ENCODE measurements around the gene SLC6A18. TPM values are rescaled to one million over a fixed set of nuclear protein-coding genes. Genes with fewer than 3 reads are reported as not detected.
"Not testable (repeated sequence)": the region's sequence is repeated elsewhere in the genome, so short reads cannot be mapped to it uniquely, and the experiment has no call there.

The SLC6A18 gene
- total RNA-seq, 4 donors from 2014 or later, result not detected

DNA sequence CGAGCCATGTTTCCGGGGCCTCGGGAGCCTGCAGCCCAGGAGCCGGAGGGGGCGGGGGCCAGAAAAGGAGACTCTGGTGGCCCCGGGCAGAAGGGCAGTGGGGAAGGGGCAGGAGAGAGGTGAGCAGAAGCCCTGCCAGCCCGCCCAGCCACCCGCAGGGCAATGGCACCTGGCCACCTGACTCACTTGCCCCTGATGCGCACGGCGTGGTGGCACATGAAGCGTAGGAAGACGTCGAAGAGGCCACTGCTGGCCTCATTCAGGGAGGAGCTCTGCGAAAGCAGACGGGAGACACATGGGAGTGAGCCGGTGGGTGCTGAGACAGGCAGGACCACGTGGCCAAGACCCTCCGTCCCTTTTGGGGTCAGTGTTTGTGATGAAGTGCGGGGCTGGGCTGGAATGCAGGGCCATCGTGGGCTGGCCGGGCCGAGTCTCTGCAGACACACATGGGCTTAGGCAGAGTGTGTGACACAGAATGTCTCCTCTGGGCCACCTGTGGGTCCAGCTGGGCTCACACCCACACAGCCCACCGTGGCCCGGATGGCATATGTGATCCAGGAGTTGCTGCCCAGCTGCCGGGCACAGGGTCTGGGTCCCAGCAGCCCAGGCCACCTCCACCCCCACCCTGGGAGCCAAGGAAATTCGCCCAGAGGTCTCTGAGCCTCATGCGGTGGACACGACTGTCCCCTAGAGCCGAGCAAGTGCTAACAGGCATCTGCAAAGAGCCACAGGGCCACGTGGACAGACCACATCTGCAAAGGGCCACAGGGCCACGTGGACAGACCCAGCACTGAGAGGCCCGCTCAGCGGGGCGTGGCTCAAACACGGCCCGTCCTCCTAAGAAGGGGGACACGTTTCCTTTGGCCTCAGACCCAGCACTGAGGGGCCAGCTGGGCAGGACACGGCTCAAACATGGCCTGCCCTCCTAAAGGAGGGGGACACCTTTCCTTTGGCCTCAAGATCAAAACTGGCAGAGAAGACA is 46.0 kb downstream of the SLC6A18 start:
- no peak overlapping the region for H3K4me3 ChIP-seq
- H3K36me3 ChIP-seq, result no peaks in the 10 kb centered on the region
- H3K4me1 ChIP-seq, result no peaks in the 10 kb centered on the region
- H3K27me3 ChIP-seq, result peaks cover 17% of the 10 kb centered on the region
- no peaks in the 10 kb centered on the region for H3K9me3 ChIP-seq
- no peak overlapping the region for H3K27ac ChIP-seq
- 93 to 100% methylated on average over 1 to 9 of the region's 39 CpGs for WGBS, 2 donors (ENCODE audit: low coverage in 1 of 2)
- no peak for ATAC-seq
- TF ChIP-seq EP300 (IDR thresholded peaks at IDR 0.05) (no peak), POLR2A (IDR thresholded peaks at IDR 0.05) (no peak), POLR2AphosphoS5 (IDR thresholded peaks at IDR 0.05) (no peak)
- TF ChIP-seq, protein P1, sequence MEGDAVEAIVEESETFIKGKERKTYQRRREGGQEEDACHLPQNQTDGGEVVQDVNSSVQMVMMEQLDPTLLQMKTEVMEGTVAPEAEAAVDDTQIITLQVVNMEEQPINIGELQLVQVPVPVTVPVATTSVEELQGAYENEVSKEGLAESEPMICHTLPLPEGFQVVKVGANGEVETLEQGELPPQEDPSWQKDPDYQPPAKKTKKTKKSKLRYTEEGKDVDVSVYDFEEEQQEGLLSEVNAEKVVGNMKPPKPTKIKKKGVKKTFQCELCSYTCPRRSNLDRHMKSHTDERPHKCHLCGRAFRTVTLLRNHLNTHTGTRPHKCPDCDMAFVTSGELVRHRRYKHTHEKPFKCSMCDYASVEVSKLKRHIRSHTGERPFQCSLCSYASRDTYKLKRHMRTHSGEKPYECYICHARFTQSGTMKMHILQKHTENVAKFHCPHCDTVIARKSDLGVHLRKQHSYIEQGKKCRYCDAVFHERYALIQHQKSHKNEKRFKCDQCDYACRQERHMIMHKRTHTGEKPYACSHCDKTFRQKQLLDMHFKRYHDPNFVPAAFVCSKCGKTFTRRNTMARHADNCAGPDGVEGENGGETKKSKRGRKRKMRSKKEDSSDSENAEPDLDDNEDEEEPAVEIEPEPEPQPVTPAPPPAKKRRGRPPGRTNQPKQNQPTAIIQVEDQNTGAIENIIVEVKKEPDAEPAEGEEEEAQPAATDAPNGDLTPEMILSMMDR (IDR thresholded peaks at IDR 0.05), result no peak

DNA sequence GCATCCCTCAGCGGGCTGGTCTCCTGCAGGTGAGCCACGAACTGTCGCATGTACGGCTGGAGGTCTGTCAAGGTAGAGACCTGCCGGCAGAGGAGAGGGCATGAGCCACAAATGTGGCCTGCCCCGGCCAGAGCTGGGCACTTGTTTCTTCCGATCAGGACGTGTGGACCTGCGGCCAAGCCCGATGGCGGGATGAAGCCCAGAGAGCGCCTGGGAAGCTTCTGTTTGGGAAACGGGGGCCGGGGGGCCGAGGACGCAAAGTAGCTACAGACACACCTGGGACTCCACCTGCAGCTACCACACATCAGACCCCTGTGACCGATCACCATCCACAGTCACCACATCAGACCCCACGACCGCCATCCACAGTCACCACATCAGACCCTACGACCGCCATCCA is 47.0 kb downstream of the SLC6A18 start:
- H3K9me3 ChIP-seq, result no peaks in the 10 kb centered on the region
- 80 to 88% methylated on average over 1 to 6 of the region's 21 CpGs for WGBS, 2 donors (ENCODE audit: low coverage in 1 of 2)
- TF ChIP-seq, protein P1 (IDR thresholded peaks at IDR 0.05), result no peak
- TF ChIP-seq POLR2A (IDR thresholded peaks at IDR 0.05) (no peak), POLR2AphosphoS5 (IDR thresholded peaks at IDR 0.05) (no peak), EP300 (IDR thresholded peaks at IDR 0.05) (no peak)
- no peak overlapping the region for H3K27ac ChIP-seq
- H3K4me3 ChIP-seq, result no peak overlapping the region
- H3K4me1 ChIP-seq, result no peaks in the 10 kb centered on the region
- peaks cover 16% of the 10 kb centered on the region for H3K27me3 ChIP-seq
- no peaks in the 10 kb centered on the region for H3K36me3 ChIP-seq
- no peak for ATAC-seq

DNA sequence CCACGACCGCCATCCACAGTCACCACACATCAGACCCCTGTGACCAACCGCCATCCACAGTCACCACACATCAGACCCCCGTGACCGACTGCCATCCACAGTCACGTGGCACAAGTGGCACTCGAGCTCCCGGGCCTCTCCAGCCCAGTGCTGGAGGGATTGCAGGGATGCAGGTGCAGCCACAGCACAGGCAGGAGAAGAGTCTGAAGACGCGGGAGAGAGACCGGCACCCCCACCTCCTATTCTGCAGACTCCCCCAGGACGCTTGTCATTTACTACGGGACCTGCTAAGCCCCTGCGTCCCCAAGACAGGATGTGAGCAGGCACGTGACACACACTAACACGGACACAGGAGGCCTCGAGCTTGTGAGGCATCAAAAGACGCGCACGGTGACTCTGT is 48.6 kb downstream of the SLC6A18 start:
- Histone ChIP-seq H3K9me3 (peaks cover 0 to 3% (median 0%) of the 10 kb centered on the region in 3 donors), H3K36me3 (no peaks in the 10 kb centered on the region), H3K4me3 (no peak overlapping the region), H3K27me3 (peaks cover 16% of the 10 kb centered on the region), H3K27ac (no peak overlapping the region), H3K4me1 (no peaks in the 10 kb centered on the region)
- TF ChIP-seq POLR2AphosphoS5 (IDR thresholded peaks at IDR 0.05), result no peak
- TF ChIP-seq, protein P1 (IDR thresholded peaks at IDR 0.05), result no peak
- TF ChIP-seq POLR2A (IDR thresholded peaks at IDR 0.05), result no peak
- no peak for TF ChIP-seq EP300 (IDR thresholded peaks at IDR 0.05)
- no peak for ATAC-seq
- WGBS, 2 donors (ENCODE audit: low coverage in 1 of 2), result 98 to 100% methylated on average over 3 to 9 of the region's 20 CpGs

DNA sequence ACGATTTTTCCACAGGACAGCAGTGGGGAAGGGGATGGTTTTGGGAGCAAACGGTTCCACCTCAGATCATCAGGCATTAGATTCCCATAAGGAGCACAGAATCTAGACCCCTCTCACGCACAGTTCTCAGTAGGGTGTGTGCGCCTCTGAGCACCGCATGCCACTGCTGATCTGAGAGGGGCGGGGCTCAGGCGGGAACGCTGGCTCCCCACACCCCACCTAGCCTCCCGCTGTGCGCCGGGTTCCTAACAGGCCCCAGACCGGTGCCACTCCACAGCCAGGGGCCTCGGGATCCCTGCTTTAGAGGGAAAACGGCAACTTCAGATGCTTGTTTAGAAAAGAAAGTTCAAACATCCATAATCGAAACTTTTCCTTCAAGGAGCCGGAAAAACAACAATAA is 49.3 kb downstream of the SLC6A18 start:
- Histone ChIP-seq H3K9me3 (peaks cover 0 to 6% (median 0%) of the 10 kb centered on the region in 3 donors), H3K27ac (no peak overlapping the region), H3K4me1 (no peaks in the 10 kb centered on the region), H3K27me3 (peaks cover 16% of the 10 kb centered on the region), H3K4me3 (no peak overlapping the region), H3K36me3 (no peaks in the 10 kb centered on the region)
- WGBS, 2 donors (ENCODE audit: low coverage in 1 of 2), result 70% methylated on average over 2 of the region's 16 CpGs; no CpG with 5 or more reads in 1 of the 2 donors
- no peak for ATAC-seq
- TF ChIP-seq POLR2AphosphoS5 (IDR thresholded peaks at IDR 0.05), result no peak

DNA sequence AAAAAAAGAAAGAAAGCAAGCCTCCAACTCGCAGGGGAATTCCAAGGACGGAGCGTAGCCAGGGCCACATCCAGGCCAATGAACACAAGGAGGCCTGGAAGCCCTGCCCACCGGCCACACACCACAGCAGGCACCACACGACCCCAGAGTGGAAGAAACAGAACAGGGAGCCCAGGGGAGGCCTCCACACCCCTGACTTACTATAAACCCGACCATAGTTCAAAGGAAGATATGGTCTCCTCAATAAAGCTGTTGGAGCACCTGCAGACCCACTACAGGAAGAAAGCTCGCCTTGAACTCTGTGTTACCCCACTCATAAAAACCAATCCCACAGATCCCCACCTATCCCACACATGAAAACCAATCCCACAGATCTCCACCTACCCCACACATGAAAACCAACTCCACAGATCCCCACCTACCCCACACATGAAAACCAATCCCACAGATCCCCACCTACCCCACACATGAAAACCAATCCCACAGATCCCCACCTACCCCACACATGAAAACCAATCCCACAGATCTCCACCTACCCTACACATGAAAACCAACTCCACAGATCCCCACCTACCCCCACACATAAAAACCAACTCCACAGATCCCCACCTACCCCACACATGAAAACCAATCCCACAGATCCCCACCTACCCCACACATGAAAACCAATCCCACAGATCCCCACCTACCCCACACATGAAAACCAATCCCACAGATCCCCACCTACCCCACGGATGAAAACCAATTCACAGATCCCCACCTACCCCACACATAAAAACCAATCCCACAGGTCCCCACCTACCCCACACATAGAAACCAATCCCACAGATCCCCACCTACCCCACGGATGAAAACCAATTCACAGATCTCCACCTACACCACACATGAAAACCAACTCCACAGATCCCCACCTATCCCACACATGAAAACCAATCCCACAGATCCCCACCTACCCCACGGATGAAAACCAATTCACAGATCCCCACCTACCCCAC is 50.5 kb downstream of the SLC6A18 start:
- H3K4me1 ChIP-seq, H3K36me3 ChIP-seq, H3K4me3 ChIP-seq, H3K9me3 ChIP-seq, H3K27ac ChIP-seq, ATAC-seq: not testable (repeated sequence)
- peaks cover 16% of the 10 kb centered on the region for H3K27me3 ChIP-seq
- WGBS, 2 donors (ENCODE audit: low coverage in 1 of 2), result 77 to 89% methylated on average over 5 to 8 of the region's 10 CpGs

All from gastroesophageal sphincter (tissue), 4 donors.